Peyer's patch (tissue), 4 donors: Measurements from ENCODE around the gene MGRN1. TPM values are rescaled to one million over a fixed set of nuclear protein-coding genes. Genes with fewer than 3 reads are reported as not detected.

ENCODE experiments used
- DNase-seq, 3 donors: peaks; one replicate each; pipeline ENCODE4 v3.0.0-alpha.2; 2017 to 2019
- H3K27ac ChIP-seq, 4 donors: fragments of 200-600 bp; sonication (generic); one replicate each; pipeline ENCODE4 v1.5.1; 2016 to 2019
- H3K27me3 ChIP-seq, 2 donors: fragments of 200-600 bp; sonication (generic); one replicate each; pipeline ENCODE4 v1.5.1; 2019
- H3K36me3 ChIP-seq, 3 donors: fragments of 200-600 bp; sonication (generic); one replicate each; pipeline ENCODE4 v1.5.1; 2016 to 2019
- H3K4me1 ChIP-seq, 4 donors: fragments of 200-600 bp; sonication (generic); one replicate each; pipeline ENCODE4 v1.5.1; 2016 to 2019
- H3K4me3 ChIP-seq, 4 donors: fragments of 200-600 bp; sonication (generic); 1 replicate in 3 of 4; 2 replicates in 1 of 4; pipeline ENCODE4 v1.5.1; 2016 to 2019; ENCODE audit warnings: mild to moderate bottlenecking in 1 of 4
- H3K9me3 ChIP-seq, 4 donors: fragments of 200-600 bp; sonication (generic); one replicate each; pipeline ENCODE4 v1.5.1; 2016 to 2019; ENCODE audit warnings: mild to moderate bottlenecking in 1 of 4
- CTCF ChIP-seq, 6 experiments: fragments of 450-650 bp in 4 of 6; fragments of 200-600 bp in 2 of 6; sonication (generic) in 1 of 6; IDR thresholded peaks; one replicate each; pipeline ENCODE4 v1.5.1; 2017 to 2019; ENCODE audit warnings: antibody characterized with exemption in 6 of 6, mild to moderate bottlenecking in 3 of 6, moderate library complexity in 1 of 6
- POLR2A ChIP-seq, 2 donors: fragments of 450-650 bp; IDR thresholded peaks; one replicate each; pipeline ENCODE4 v1.5.1; 2017; ENCODE audit warnings: antibody characterized with exemption in 2 of 2, mild to moderate bottlenecking in 2 of 2, moderate library complexity in 2 of 2
- total RNA-seq, 4 donors: library from RNA; depleted of rRNA; stranded (reverse); fragments of >200 nt; gene quantifications; one replicate each; pipeline ENCODE4 v1.1.0, GENCODE V29; 2016

MGRN1 gene
- total RNA-seq, 4 donors from 2014 or later: 74.1 to 147 (median 93.8) TPM

GRCh38 chr16:4641895-4642294 is 17.3 kb downstream of the MGRN1 start:
- TF ChIP-seq CTCF (IDR thresholded peaks at IDR 0.05): no peak
- TF ChIP-seq POLR2A (IDR thresholded peaks at IDR 0.05): no peak
- Histone ChIP-seq H3K36me3 (peaks cover 0 to 20% (median 0%) of the 10 kb centered on the region in 3 donors), H3K27me3 (no peaks in the 10 kb centered on the region), H3K4me1 (peaks cover 0 to 12% (median 0%) of the 10 kb centered on the region in 4 donors), H3K9me3 (no peaks in the 10 kb centered on the region), H3K27ac (no peak overlapping the region), H3K4me3 (no peak overlapping the region)
- no peak for DNase-seq

GRCh38 chr16:4646773-4647643 is 22.4 kb downstream of the MGRN1 start:
- peaks cover 0 to 21% (median 0%) of the 10 kb centered on the region in 3 donors for H3K36me3 ChIP-seq
- no peak for DNase-seq
- H3K4me3 ChIP-seq: no peak overlapping the region
- TF ChIP-seq POLR2A (IDR thresholded peaks at IDR 0.05): no peak
- no peak for TF ChIP-seq CTCF (IDR thresholded peaks at IDR 0.05)
- no peaks in the 10 kb centered on the region for H3K9me3 ChIP-seq
- H3K27ac ChIP-seq: no peak overlapping the region
- H3K4me1 ChIP-seq: no peaks in the 10 kb centered on the region
- H3K27me3 ChIP-seq: no peaks in the 10 kb centered on the region

GRCh38 chr16:4647644-4647980 is 23.0 kb downstream of the MGRN1 start:
- no peak for TF ChIP-seq POLR2A (IDR thresholded peaks at IDR 0.05)
- TF ChIP-seq CTCF (IDR thresholded peaks at IDR 0.05): no peak
- Histone ChIP-seq H3K27ac (no peak overlapping the region), H3K9me3 (no peaks in the 10 kb centered on the region), H3K4me1 (peaks cover 0 to 3% (median 0%) of the 10 kb centered on the region in 4 donors), H3K36me3 (peaks cover 0 to 27% (median 0%) of the 10 kb centered on the region in 3 donors), H3K4me3 (no peak overlapping the region), H3K27me3 (no peaks in the 10 kb centered on the region)
- DNase-seq: no peak

- TF ChIP-seq POLR2A (IDR thresholded peaks at IDR 0.05) (no peak), CTCF (IDR thresholded peaks at IDR 0.05) (no peak)
- H3K27me3 ChIP-seq: no peaks in the 10 kb centered on the region
- no peak overlapping the region for H3K27ac ChIP-seq
- H3K4me1 ChIP-seq: peaks cover 0 to 15% (median 0%) of the 10 kb centered on the region in 4 donors
- no peak for DNase-seq
- no peaks in the 10 kb centered on the region for H3K9me3 ChIP-seq
- peaks cover 0 to 36% (median 0%) of the 10 kb centered on the region in 3 donors for H3K36me3 ChIP-seq
- H3K4me3 ChIP-seq: no peak overlapping the region
Measured at GRCh38 chr16:4648917-4649316, 24.3 kb downstream of the MGRN1 start.

GRCh38 chr16:4649744-4650442 is 25.3 kb downstream of the MGRN1 start:
- no peak for DNase-seq
- TF ChIP-seq CTCF (IDR thresholded peaks at IDR 0.05) (no peak), POLR2A (IDR thresholded peaks at IDR 0.05) (no peak)
- Histone ChIP-seq H3K36me3 (peaks cover 0 to 41% (median 0%) of the 10 kb centered on the region in 3 donors), H3K27ac (no peak overlapping the region), H3K4me3 (no peak overlapping the region), H3K4me1 (peaks cover 0 to 22% (median 0%) of the 10 kb centered on the region in 4 donors), H3K9me3 (no peaks in the 10 kb centered on the region), H3K27me3 (no peaks in the 10 kb centered on the region)
